Kidney (tissue), 14 donors: ENCODE results near the gene UCHL5. TPM values are rescaled to one million over a fixed set of nuclear protein-coding genes. Genes with fewer than 3 reads are reported as not detected.

Source experiments
- DNase-seq, 5 donors: peaks; one replicate each; pipeline ENCODE4 v3.0.0-alpha.2; 2013 to 2020
- FAIRE-seq: peaks from 2 replicates; lab custom pipeline; 2012; peaks lifted over from hg19 to GRCh38; lab: Jason Lieb, UNC
- H3K27ac ChIP-seq, 2 donors: one replicate each; pipeline ENCODE4 v1.7.0; 2013; ENCODE audit warnings: low read depth in 2 of 2, low read length in 2 of 2, inconsistent platforms in 1 of 2
- H3K27me3 ChIP-seq: one replicate; pipeline ENCODE4 v1.7.1; 2013; ENCODE audit warnings: low read length, inconsistent platforms; ENCODE audit not compliant: control insufficient read depth, insufficient read depth
- H3K36me3 ChIP-seq, 3 donors: one replicate each; pipeline versions ENCODE4 v1.7.0 to v1.7.1; 2013; ENCODE audit warnings: low read length in 3 of 3, control low read depth in 1 of 3, inconsistent platforms in 1 of 3; ENCODE audit not compliant: insufficient read depth in 3 of 3, control insufficient read depth in 2 of 3
- H3K4me1 ChIP-seq, 3 donors: one replicate each; pipeline versions ENCODE4 v1.7.0 to v1.7.1; 2013; ENCODE audit warnings: low read length in 3 of 3, inconsistent platforms in 1 of 3, low read depth in 1 of 3; ENCODE audit not compliant: control insufficient read depth in 2 of 3, insufficient read depth in 2 of 3
- H3K4me3 ChIP-seq, 3 donors: one replicate each; pipeline versions ENCODE4 v1.7.0 to v1.8.1; 2013; ENCODE audit warnings: low read length in 3 of 3, control low read depth in 1 of 3, inconsistent platforms in 1 of 3
- H3K9ac ChIP-seq, 3 donors: one replicate each; pipeline versions ENCODE4 v1.7.0 to v1.7.1; 2013; ENCODE audit warnings: low read length in 3 of 3, control low read depth in 1 of 3, inconsistent platforms in 1 of 3
- H3K9me3 ChIP-seq, 3 donors: one replicate each; pipeline versions ENCODE4 v1.7.0 to v1.7.1; 2013; ENCODE audit warnings: low read length in 3 of 3, control low read depth in 1 of 3, inconsistent platforms in 1 of 3; ENCODE audit not compliant: control insufficient read depth in 2 of 3, insufficient read depth in 1 of 3
- intact Hi-C: fragments of 100-400 bp; cut with DNase I; formaldehyde crosslinking; loops from one replicate; pipeline ENCODE4 v1.11.1; 2022
- polyA plus RNA-seq: library from polyadenylated mRNA; stranded (reverse); fragments of 350-450 nt; fragmentation: Illumina TruSeq; extraction: RNeasy Lipid Tissue Mini Kit (QIAGEN cat#74804); gene quantifications from one replicate; pipeline ENCODE4 v1.2.3, GENCODE V29; 2014; ENCODE audit warnings: low read depth, low replicate concordance; ENCODE audit not compliant: insufficient read depth
- total RNA-seq: library from RNA; stranded (reverse); fragmentation: NEBNext Ultra II Directional; extraction: Animal tissue kit (Norgen Biotek cat#: 25700); gene quantifications from one replicate; pipeline ENCODE4 v1.2.1, GENCODE V29; 2021
- TF ChIP-seq, protein P1 (sequence below): IDR thresholded peaks from 3 replicates; pipeline ENCODE4 v1.5.1; 2012; ENCODE audit warnings: mild to moderate bottlenecking, moderate library complexity, borderline replicate concordance; ENCODE audit not compliant: insufficient read depth; ENCODE audit errors: extremely low read depth
- donor health status: control.
- donor health status: control.
- donor health status: control.
- donor health status: control.
- donor health status: control.
- donor health status: DM: yes; HTN: yes; CAD: no.
- donor health status: Normal renal cell carcinoma (clear cell type).

Gene UCHL5
- total and polyA plus RNA-seq, 2 donors from 2014 or later, result 15.2 to 26.4 TPM

DNA sequence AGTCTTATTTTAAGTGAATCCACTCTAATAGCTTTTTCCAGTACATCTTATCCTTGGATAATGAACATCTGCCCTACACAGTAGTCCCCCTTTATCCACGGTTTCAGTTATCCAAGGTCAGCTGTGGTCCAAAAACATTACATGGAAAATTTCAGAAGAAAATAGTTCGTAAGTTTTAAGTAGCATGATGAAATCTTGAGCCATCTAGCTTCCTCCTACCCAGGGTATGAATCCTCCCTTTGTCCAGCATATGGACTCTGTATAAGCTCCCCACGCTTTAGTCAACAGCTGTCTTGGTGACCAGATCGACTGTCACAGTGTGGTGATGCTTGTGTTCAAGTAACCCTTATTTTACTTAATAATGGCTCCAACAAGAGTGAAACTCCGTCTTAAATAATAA, 43.5 kb upstream of the UCHL5 start:
- Histone ChIP-seq H3K4me3 (no peak overlapping the region), H3K9ac (no peak overlapping the region), H3K36me3 (peaks cover 4 to 11% (median 4%) of the 10 kb centered on the region in 3 donors), H3K4me1 (peaks cover 0 to 10% (median 8%) of the 10 kb centered on the region in 3 donors), H3K27me3 (no peaks in the 10 kb centered on the region), H3K27ac (no peak overlapping the region), H3K9me3 (no peaks in the 10 kb centered on the region)
- TF ChIP-seq, protein P1, sequence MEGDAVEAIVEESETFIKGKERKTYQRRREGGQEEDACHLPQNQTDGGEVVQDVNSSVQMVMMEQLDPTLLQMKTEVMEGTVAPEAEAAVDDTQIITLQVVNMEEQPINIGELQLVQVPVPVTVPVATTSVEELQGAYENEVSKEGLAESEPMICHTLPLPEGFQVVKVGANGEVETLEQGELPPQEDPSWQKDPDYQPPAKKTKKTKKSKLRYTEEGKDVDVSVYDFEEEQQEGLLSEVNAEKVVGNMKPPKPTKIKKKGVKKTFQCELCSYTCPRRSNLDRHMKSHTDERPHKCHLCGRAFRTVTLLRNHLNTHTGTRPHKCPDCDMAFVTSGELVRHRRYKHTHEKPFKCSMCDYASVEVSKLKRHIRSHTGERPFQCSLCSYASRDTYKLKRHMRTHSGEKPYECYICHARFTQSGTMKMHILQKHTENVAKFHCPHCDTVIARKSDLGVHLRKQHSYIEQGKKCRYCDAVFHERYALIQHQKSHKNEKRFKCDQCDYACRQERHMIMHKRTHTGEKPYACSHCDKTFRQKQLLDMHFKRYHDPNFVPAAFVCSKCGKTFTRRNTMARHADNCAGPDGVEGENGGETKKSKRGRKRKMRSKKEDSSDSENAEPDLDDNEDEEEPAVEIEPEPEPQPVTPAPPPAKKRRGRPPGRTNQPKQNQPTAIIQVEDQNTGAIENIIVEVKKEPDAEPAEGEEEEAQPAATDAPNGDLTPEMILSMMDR, result no peak
- DNase-seq (no peak), FAIRE-seq (no peak)
- intact Hi-C loops, result no loop called here

DNA sequence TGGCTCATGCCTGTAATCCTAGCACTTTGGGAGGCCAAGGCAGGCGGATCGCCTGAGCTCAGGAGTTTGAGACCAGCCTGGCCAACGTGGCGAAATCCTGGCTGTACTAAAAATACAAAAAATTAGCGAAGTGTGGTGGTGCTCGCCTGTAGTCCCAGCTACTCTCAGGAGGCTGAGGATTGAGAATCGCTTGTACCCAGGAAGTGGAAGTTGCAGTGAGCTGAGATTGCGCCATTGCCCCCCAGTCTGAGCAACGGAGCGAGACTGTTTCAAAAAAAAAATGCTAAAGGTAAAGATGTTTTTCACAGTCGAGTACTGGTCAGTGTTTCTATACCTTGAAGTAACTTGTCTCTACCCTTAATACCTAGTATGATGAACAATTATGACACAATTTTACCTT, 35.0 kb upstream of the UCHL5 start:
- no peak overlapping the region for H3K9ac ChIP-seq
- intact Hi-C loops, result no loop called here
- no peaks in the 10 kb centered on the region for H3K4me1 ChIP-seq
- H3K4me3 ChIP-seq, result no peak overlapping the region
- no peak for DNase-seq
- no peaks in the 10 kb centered on the region for H3K27me3 ChIP-seq
- TF ChIP-seq, protein P1, result no peak
- peaks cover 0 to 8% (median 0%) of the 10 kb centered on the region in 3 donors for H3K36me3 ChIP-seq
- H3K9me3 ChIP-seq, result no peaks in the 10 kb centered on the region
- no peak for FAIRE-seq
- no peak overlapping the region for H3K27ac ChIP-seq

DNA sequence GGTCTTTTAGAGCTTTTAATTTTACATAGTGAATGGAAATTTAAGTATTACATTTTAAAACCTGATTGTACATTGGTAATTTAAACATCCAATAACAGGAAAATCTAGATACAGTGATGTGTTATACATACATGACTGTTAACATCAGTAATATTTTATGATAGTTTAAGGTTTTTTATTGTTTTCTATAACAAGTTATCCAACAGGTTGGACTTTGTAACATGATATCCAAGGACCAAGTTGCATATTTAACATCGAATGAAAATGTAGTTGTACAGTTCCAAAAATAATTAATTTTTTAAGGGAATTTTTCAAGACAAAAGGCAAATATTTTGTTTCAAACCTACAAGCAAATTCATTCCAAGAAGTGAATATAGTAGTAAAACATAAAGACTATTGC, 31.7 kb upstream of the UCHL5 start:
- H3K27me3 ChIP-seq, result no peaks in the 10 kb centered on the region
- DNase-seq (no peak), FAIRE-seq (peak; percentile 46)
- H3K9me3 ChIP-seq, result no peaks in the 10 kb centered on the region
- no peak overlapping the region for H3K4me3 ChIP-seq
- intact Hi-C loops, result no loop called here
- TF ChIP-seq, protein P1, result no peak
- no peak overlapping the region for H3K9ac ChIP-seq
- no peaks in the 10 kb centered on the region for H3K4me1 ChIP-seq
- H3K27ac ChIP-seq, result no peak overlapping the region
- peaks cover 0 to 5% (median 2%) of the 10 kb centered on the region in 3 donors for H3K36me3 ChIP-seq

DNA sequence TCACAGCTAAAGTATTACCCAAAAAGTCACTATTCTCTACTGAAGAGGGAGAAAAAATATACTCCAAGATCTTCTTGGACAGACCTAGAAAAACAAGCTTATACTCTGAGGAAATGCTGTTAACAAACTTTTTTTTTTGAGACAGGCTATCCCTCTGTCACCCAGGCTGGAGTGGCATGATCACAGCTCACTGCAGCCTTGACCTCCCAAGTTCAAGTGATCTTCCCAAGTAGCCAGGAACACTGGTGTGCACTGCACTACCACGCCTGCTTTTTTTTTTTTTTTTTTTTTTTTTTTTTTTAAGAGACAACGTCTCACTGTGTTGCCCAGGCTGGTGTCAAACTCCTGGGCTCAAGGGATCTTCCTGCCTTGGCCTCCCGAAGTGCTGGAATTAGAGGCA, 28.7 kb upstream of the UCHL5 start:
- Histone ChIP-seq H3K36me3 (peaks cover 2 to 16% (median 12%) of the 10 kb centered on the region in 3 donors), H3K27me3 (no peaks in the 10 kb centered on the region), H3K9me3 (no peaks in the 10 kb centered on the region), H3K9ac (no peak overlapping the region), H3K4me1 (no peaks in the 10 kb centered on the region), H3K27ac (no peak overlapping the region), H3K4me3 (no peak overlapping the region)
- DNase-seq, result no peak
- TF ChIP-seq, protein P1, result no peak
- intact Hi-C loops, result no loop called here
- FAIRE-seq, result no peak
